Sigmoid colon (tissue), 7 donors: ENCODE measurements around the gene SH3RF2. TPM values are rescaled to one million over a fixed set of nuclear protein-coding genes. Genes with fewer than 3 reads are reported as not detected.

Source experiments
- DNase-seq: peaks from one replicate; pipeline ENCODE4 v3.0.0-alpha.2; 2019
- H3K27ac ChIP-seq, 4 donors: fragments of 200-600 bp; sonication (generic); one replicate each; pipeline ENCODE4 v1.5.1; 2016 to 2019; ENCODE audit warnings: mild to moderate bottlenecking in 1 of 4
- H3K27me3 ChIP-seq, 3 donors: fragments of 200-600 bp; sonication (generic); one replicate each; pipeline ENCODE4 v1.5.1; 2019; ENCODE audit warnings: mild to moderate bottlenecking in 1 of 3
- H3K36me3 ChIP-seq, 4 donors: fragments of 200-600 bp; sonication (generic); one replicate each; pipeline ENCODE4 v1.5.1; 2016 to 2019
- H3K4me1 ChIP-seq, 4 donors: fragments of 200-600 bp; sonication (generic); one replicate each; pipeline ENCODE4 v1.5.1; 2017 to 2019
- H3K4me3 ChIP-seq, 4 donors: fragments of 200-600 bp; sonication (generic); one replicate each; pipeline ENCODE4 v1.5.1; 2017 to 2019; ENCODE audit warnings: mild to moderate bottlenecking in 2 of 4, moderate library complexity in 1 of 4
- H3K9me3 ChIP-seq, 4 donors: fragments of 200-600 bp in 3 of 4; sonication (generic) in 3 of 4; one replicate each; pipeline versions ENCODE4 v1.5.1 to v1.6.1; 2013 to 2019
- CTCF ChIP-seq, 4 experiments: fragments of 450-650 bp in 3 of 4; fragments of 200-600 bp in 1 of 4; IDR thresholded peaks; one replicate each; pipeline ENCODE4 v1.5.1; 2016 to 2019; ENCODE audit warnings: antibody characterized with exemption in 4 of 4, mild to moderate bottlenecking in 3 of 4, moderate library complexity in 2 of 4
- EP300 ChIP-seq, 4 donors: sonication (generic); formaldehyde crosslinking; IDR thresholded peaks; one replicate each; pipeline ENCODE4 v1.6.1; 2017; ENCODE audit warnings: antibody characterized with exemption in 4 of 4
- POLR2A ChIP-seq, 2 donors: fragments of 450-650 bp; IDR thresholded peaks; one replicate each; pipeline ENCODE4 v1.6.1; 2016; ENCODE audit warnings: antibody characterized with exemption in 2 of 2, mild to moderate bottlenecking in 2 of 2, moderate library complexity in 2 of 2
- POLR2AphosphoS5 ChIP-seq, 4 donors: sonication (generic); formaldehyde crosslinking; IDR thresholded peaks; one replicate each; pipeline ENCODE4 v1.6.1; 2017; ENCODE audit warnings: antibody characterized with exemption in 4 of 4
- WGBS, 2 donors: extraction: QIAGEN DNeasy Blood & Tissue Kit; methylation state at CpG; one replicate each; pipeline ENCODE4 v1.1.7; 2013; 5-methylcytosine and 5-hydroxymethylcytosine counted together
- intact Hi-C: fragments of 100-400 bp; cut with DNase I; formaldehyde crosslinking; loops from one replicate; pipeline ENCODE4 v1.15.1; 2023
- polyA plus RNA-seq, 3 donors: library from polyadenylated mRNA; stranded (reverse); fragments of 200-250 nt; gene quantifications; one replicate each; pipeline ENCODE4 v1.2.3, GENCODE V29; 2013
- total RNA-seq, 4 donors: library from RNA; depleted of rRNA; stranded (reverse); fragments of >200 nt; gene quantifications; one replicate each; pipeline ENCODE4 v1.1.0, GENCODE V29; 2016
- donor health status: healthy with polysubstance abuse.
- donor health status: Bipolar disorder and iron deficiency.
- donor health status: healthy.

Gene SH3RF2
- total and polyA plus RNA-seq, 7 donors = 0.28 to 37.9 (median 1.4) TPM

- no peaks in the 10 kb centered on the region for H3K4me1 ChIP-seq
- no peak for DNase-seq
- H3K9me3 ChIP-seq = no peaks in the 10 kb centered on the region
- intact Hi-C loops = no loop called here
- 79 to 94% methylated on average over 1 of the region's 1 CpG for WGBS, 2 donors
- no peak overlapping the region for H3K4me3 ChIP-seq
- H3K36me3 ChIP-seq = no peaks in the 10 kb centered on the region
- no peaks in the 10 kb centered on the region for H3K27me3 ChIP-seq
- TF ChIP-seq POLR2A (IDR thresholded peaks at IDR 0.05) (no peak), EP300 (IDR thresholded peaks at IDR 0.05) (no peak), CTCF (IDR thresholded peaks at IDR 0.05) (no peak), POLR2AphosphoS5 (IDR thresholded peaks at IDR 0.05) (no peak)
- no peak overlapping the region for H3K27ac ChIP-seq
Observed at GRCh38 chr5:146005264-146005663, 68.9 kb downstream of the SH3RF2 start.

DNA sequence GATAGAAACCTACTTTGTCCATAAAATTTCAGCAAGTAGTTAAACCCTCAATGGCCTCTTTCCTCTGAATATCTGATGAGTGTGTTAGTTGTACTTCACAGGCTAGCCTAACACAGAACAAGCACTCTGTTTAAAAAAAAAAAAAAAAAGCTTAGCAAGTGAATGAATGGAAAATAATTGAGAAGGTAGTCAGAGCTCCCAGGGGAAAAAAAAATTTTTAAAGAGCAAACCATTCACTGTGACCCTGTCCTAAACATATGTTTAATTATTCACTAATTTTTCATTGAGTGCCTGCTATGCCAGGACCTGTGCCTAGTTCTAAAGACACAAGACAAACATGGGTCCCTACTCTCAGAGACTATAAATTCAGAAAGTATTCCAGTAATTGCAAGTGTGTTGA is 69.3 kb downstream of the SH3RF2 start:
- Histone ChIP-seq H3K9me3 (no peaks in the 10 kb centered on the region), H3K27ac (no peak overlapping the region), H3K4me1 (no peaks in the 10 kb centered on the region), H3K27me3 (no peaks in the 10 kb centered on the region), H3K36me3 (no peaks in the 10 kb centered on the region), H3K4me3 (no peak overlapping the region)
- DNase-seq = no peak
- TF ChIP-seq EP300 (IDR thresholded peaks at IDR 0.05) = no peak
- intact Hi-C loops = no loop called here

- DNase-seq = no peak
- H3K27ac ChIP-seq = no peak overlapping the region
- 85 to 89% methylated on average over 6 of the region's 6 CpGs for WGBS, 2 donors
- no peaks in the 10 kb centered on the region for H3K27me3 ChIP-seq
- no peaks in the 10 kb centered on the region for H3K4me1 ChIP-seq
- TF ChIP-seq POLR2AphosphoS5 (IDR thresholded peaks at IDR 0.05) = no peak
- no peak for TF ChIP-seq POLR2A (IDR thresholded peaks at IDR 0.05)
- TF ChIP-seq CTCF (IDR thresholded peaks at IDR 0.05) = no peak
- intact Hi-C loops = no loop called here
- no peak overlapping the region for H3K4me3 ChIP-seq
- no peaks in the 10 kb centered on the region for H3K36me3 ChIP-seq
- H3K9me3 ChIP-seq = no peaks in the 10 kb centered on the region
Observed at GRCh38 chr5:146006470-146007190, 70.3 kb downstream of the SH3RF2 start.

- intact Hi-C loops = no loop called here
- H3K9me3 ChIP-seq = no peaks in the 10 kb centered on the region
- 63 to 74% methylated on average over 3 of the region's 3 CpGs for WGBS, 2 donors
- H3K27me3 ChIP-seq = no peaks in the 10 kb centered on the region
- TF ChIP-seq POLR2A (IDR thresholded peaks at IDR 0.05) = no peak
- no peak for TF ChIP-seq CTCF (IDR thresholded peaks at IDR 0.05)
- TF ChIP-seq EP300 (IDR thresholded peaks at IDR 0.05) = no peak
- TF ChIP-seq POLR2AphosphoS5 (IDR thresholded peaks at IDR 0.05) = no peak
- no peak for DNase-seq
- H3K4me1 ChIP-seq = no peaks in the 10 kb centered on the region
- H3K36me3 ChIP-seq = no peaks in the 10 kb centered on the region
- no peak overlapping the region for H3K27ac ChIP-seq
- H3K4me3 ChIP-seq = no peak overlapping the region
Observed at GRCh38 chr5:146007270-146007669, 70.9 kb downstream of the SH3RF2 start.

DNA sequence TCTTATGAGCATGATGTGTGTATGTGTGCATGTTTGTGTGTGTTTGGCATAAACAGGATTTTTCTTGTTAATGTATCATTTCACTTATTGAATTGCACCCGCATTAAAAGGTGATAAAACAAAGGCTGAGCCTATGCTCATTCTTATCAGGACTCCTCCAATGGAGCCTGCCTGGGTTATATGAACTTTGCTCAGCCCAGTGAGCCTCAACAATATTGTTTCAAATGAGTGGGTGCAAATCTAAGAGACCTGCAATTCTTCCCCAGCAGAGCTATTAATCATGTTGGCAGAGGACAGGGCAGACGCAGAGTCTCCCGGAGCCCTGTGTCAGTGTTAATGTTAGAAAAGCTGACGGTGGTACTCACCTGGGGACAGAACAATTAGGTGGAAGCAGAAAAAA is 71.6 kb downstream of the SH3RF2 start:
- Histone ChIP-seq H3K36me3 (no peaks in the 10 kb centered on the region), H3K9me3 (no peaks in the 10 kb centered on the region), H3K4me1 (no peaks in the 10 kb centered on the region), H3K27ac (no peak overlapping the region), H3K4me3 (no peak overlapping the region), H3K27me3 (no peaks in the 10 kb centered on the region)
- 18 to 67% methylated on average over 4 of the region's 4 CpGs for WGBS, 2 donors
- TF ChIP-seq EP300 (IDR thresholded peaks at IDR 0.05) (no peak), POLR2AphosphoS5 (IDR thresholded peaks at IDR 0.05) (no peak), CTCF (IDR thresholded peaks at IDR 0.05) (no peak), POLR2A (IDR thresholded peaks at IDR 0.05) (no peak)
- DNase-seq = no peak
- intact Hi-C loops = no loop called here
